ENCODE measurements around the gene NCAPD2. TPM values are rescaled to one million over a fixed set of nuclear protein-coding genes. Genes with fewer than 3 reads are reported as not detected.
A peak's percentile ranks its signal among the peaks of the same experiment; 100 is the strongest.

The NCAPD2 gene
- total RNA-seq, 2 experiments from 2014 or later, result 153 to 156 TPM

GRCh38 chr12:6508087-6508486 lies 14.2 kb downstream of the NCAPD2 start:
- H3K27ac Mint-ChIP-seq, result peak overlapping the region; percentile 18
- peaks cover 17% of the 10 kb centered on the region for H3K4me1 Mint-ChIP-seq
- H3K4me3 Mint-ChIP-seq, result no peak overlapping the region
- no peak for DNase-seq
- ChIA-PET CTCF (interaction anchor here (0.6 to 1.4 kb wide), 2 partner anchors 20 to 30 kb away, joined by 3 to 5 read pairs; no protein-coding TSS in a partner anchor), POLR2A (no interaction called here)
- no peaks in the 10 kb centered on the region for H3K9me3 Mint-ChIP-seq
- H3K27me3 Mint-ChIP-seq, result no peaks in the 10 kb centered on the region
- peaks cover 58% of the 10 kb centered on the region for H3K36me3 Mint-ChIP-seq (ENCODE audit: low read depth)

GRCh38 chr12:6520186-6520585 lies 26.3 kb downstream of the NCAPD2 start:
- Mint-ChIP-seq H3K4me1 (no peaks in the 10 kb centered on the region), H3K36me3 (ENCODE audit: low read depth) (peaks cover 73% of the 10 kb centered on the region), H3K27ac (no peak overlapping the region), H3K4me3 (no peak overlapping the region), H3K27me3 (no peaks in the 10 kb centered on the region), H3K9me3 (no peaks in the 10 kb centered on the region)
- ChIA-PET CTCF (no interaction called here), POLR2A (interaction anchor here (1.1 kb wide), 1 partner anchor 27 kb away, joined by 3 read pairs; the partner anchor contains the start of gene MRPL51)
- DNase-seq, result no peak

GRCh38 chr12:6522193-6522592 lies 28.3 kb downstream of the NCAPD2 start:
- CTCF ChIA-PET, result no interaction called here
- H3K36me3 Mint-ChIP-seq (ENCODE audit: low read depth), result peaks cover 78% of the 10 kb centered on the region
- H3K9me3 Mint-ChIP-seq, result no peaks in the 10 kb centered on the region
- POLR2A ChIA-PET, result interaction anchor here (1.0 kb wide), 1 partner anchor 13 kb away, joined by 3 read pairs; no protein-coding TSS in a partner anchor
- no peak overlapping the region for H3K4me3 Mint-ChIP-seq
- no peak overlapping the region for H3K27ac Mint-ChIP-seq
- DNase-seq, result no peak
- no peaks in the 10 kb centered on the region for H3K4me1 Mint-ChIP-seq
- H3K27me3 Mint-ChIP-seq, result no peaks in the 10 kb centered on the region

GRCh38 chr12:6523708-6524107 lies 29.8 kb downstream of the NCAPD2 start:
- CTCF ChIA-PET, result interaction anchor here (0.9 to 1.2 kb wide), 2 partner anchors 14 to 34 kb away, joined by 4 to 6 read pairs; no protein-coding TSS in a partner anchor
- H3K36me3 Mint-ChIP-seq (ENCODE audit: low read depth), result peaks cover 83% of the 10 kb centered on the region
- no peak for DNase-seq
- H3K27me3 Mint-ChIP-seq, result no peaks in the 10 kb centered on the region
- no peaks in the 10 kb centered on the region for H3K9me3 Mint-ChIP-seq
- POLR2A ChIA-PET, result interaction anchor here (1.5 kb wide), 1 partner anchor 9 kb away, joined by 7 read pairs; no protein-coding TSS in a partner anchor
- no peak overlapping the region for H3K4me3 Mint-ChIP-seq
- no peaks in the 10 kb centered on the region for H3K4me1 Mint-ChIP-seq
- H3K27ac Mint-ChIP-seq, result no peak overlapping the region

GRCh38 chr12:6524648-6525047 lies 30.7 kb downstream of the NCAPD2 start:
- POLR2A ChIA-PET, result interaction anchor here (1.5 kb wide), 1 partner anchor 8 kb away, joined by 7 read pairs; no protein-coding TSS in a partner anchor
- no peak overlapping the region for H3K27ac Mint-ChIP-seq
- H3K36me3 Mint-ChIP-seq (ENCODE audit: low read depth), result peaks cover 87% of the 10 kb centered on the region

GRCh38 chr12:6526201-6526600 lies 32.3 kb downstream of the NCAPD2 start:
- H3K36me3 Mint-ChIP-seq (ENCODE audit: low read depth), result peaks cover 91% of the 10 kb centered on the region
- ChIA-PET CTCF (no interaction called here), POLR2A (interaction anchor here (0.9 to 2.5 kb wide), 3 partner anchors 9 to 13 kb away, joined by 3 to 7 read pairs (median 3); no protein-coding TSS in a partner anchor)
- H3K4me3 Mint-ChIP-seq, result no peak overlapping the region
- no peak for DNase-seq
- peaks cover 4% of the 10 kb centered on the region for H3K4me1 Mint-ChIP-seq
- no peaks in the 10 kb centered on the region for H3K9me3 Mint-ChIP-seq
- no peaks in the 10 kb centered on the region for H3K27me3 Mint-ChIP-seq
- H3K27ac Mint-ChIP-seq, result no peak overlapping the region

More at GRCh38 chr12:6524648-6525047, 30.7 kb downstream of the NCAPD2 start:
- CTCF ChIA-PET, result interaction anchor here (0.6 kb wide), 1 partner anchor 457 kb away, joined by 3 read pairs; no protein-coding TSS in a partner anchor
- no peaks in the 10 kb centered on the region for H3K9me3 Mint-ChIP-seq
- H3K4me3 Mint-ChIP-seq, result no peak overlapping the region
- H3K27me3 Mint-ChIP-seq, result no peaks in the 10 kb centered on the region
- H3K4me1 Mint-ChIP-seq, result no peaks in the 10 kb centered on the region
- no peak for DNase-seq

GRCh38 chr12:6526766-6527525 lies 33.0 kb downstream of the NCAPD2 start:
- Mint-ChIP-seq H3K4me3 (no peak overlapping the region), H3K36me3 (ENCODE audit: low read depth) (peaks cover 88% of the 10 kb centered on the region), H3K27me3 (no peaks in the 10 kb centered on the region), H3K9me3 (no peaks in the 10 kb centered on the region), H3K27ac (no peak overlapping the region), H3K4me1 (peaks cover 8% of the 10 kb centered on the region)
- POLR2A ChIA-PET, result interaction anchor here (0.9 to 2.5 kb wide), 3 partner anchors 9 to 13 kb away, joined by 3 to 7 read pairs (median 3); no protein-coding TSS in a partner anchor
- DNase-seq, result no peak
- CTCF ChIA-PET, result interaction anchor here (1.0 kb wide), 1 partner anchor 11 kb away, joined by 3 read pairs; no protein-coding TSS in a partner anchor

GRCh38 chr12:6527711-6528110 lies 33.8 kb downstream of the NCAPD2 start:
- Mint-ChIP-seq H3K9me3 (no peaks in the 10 kb centered on the region), H3K4me3 (no peak overlapping the region), H3K36me3 (ENCODE audit: low read depth) (peaks cover 93% of the 10 kb centered on the region), H3K4me1 (peaks cover 16% of the 10 kb centered on the region), H3K27ac (no peak overlapping the region), H3K27me3 (no peaks in the 10 kb centered on the region)
- POLR2A ChIA-PET, result no interaction called here
- no peak for DNase-seq
- CTCF ChIA-PET, result interaction anchor here (1.0 kb wide), 1 partner anchor 10 kb away, joined by 3 read pairs; no protein-coding TSS in a partner anchor

- Mint-ChIP-seq H3K4me1 (peaks cover 21% of the 10 kb centered on the region), H3K36me3 (ENCODE audit: low read depth) (peaks cover 89% of the 10 kb centered on the region), H3K9me3 (no peaks in the 10 kb centered on the region), H3K27me3 (no peaks in the 10 kb centered on the region), H3K4me3 (no peak overlapping the region), H3K27ac (peak overlapping the region; percentile 41)
- POLR2A ChIA-PET, result interaction anchor here (0.7 to 1.2 kb wide), 2 partner anchors 10 to 34 kb away, joined by 3 read pairs; no protein-coding TSS in a partner anchor
- CTCF ChIA-PET, result interaction anchor here (0.8 kb wide), 1 partner anchor 33 kb away, joined by 3 read pairs; no protein-coding TSS in a partner anchor
- no peak for DNase-seq
These were observed 34.8 kb downstream of the NCAPD2 start for GRCh38 chr12:6528539-6529235.

- Mint-ChIP-seq H3K27ac (peak overlapping the region; percentile 4), H3K9me3 (no peaks in the 10 kb centered on the region), H3K36me3 (ENCODE audit: low read depth) (peaks cover 89% of the 10 kb centered on the region), H3K4me3 (no peak overlapping the region), H3K4me1 (peaks cover 24% of the 10 kb centered on the region), H3K27me3 (no peaks in the 10 kb centered on the region)
- ChIA-PET CTCF (interaction anchor here (0.7 to 0.8 kb wide), 2 partner anchors 10 to 34 kb away, joined by 3 to 5 read pairs; no protein-coding TSS in a partner anchor), POLR2A (interaction anchor here (0.7 to 1.2 kb wide), 2 partner anchors 10 to 34 kb away, joined by 3 read pairs; no protein-coding TSS in a partner anchor)
- no peak for DNase-seq
These were observed 35.4 kb downstream of the NCAPD2 start for GRCh38 chr12:6529291-6529737.

- POLR2A ChIA-PET, result interaction anchor here (2.0 to 2.2 kb wide), 2 partner anchors 31 to 38 kb away, joined by 9 to 24 read pairs; partner anchors contain the start of gene MRPL51
- H3K36me3 Mint-ChIP-seq (ENCODE audit: low read depth), result peaks cover 90% of the 10 kb centered on the region
- DNase-seq, result no peak
- peaks cover 24% of the 10 kb centered on the region for H3K4me1 Mint-ChIP-seq
- H3K27ac Mint-ChIP-seq, result peak overlapping the region; percentile 13
- no peaks in the 10 kb centered on the region for H3K9me3 Mint-ChIP-seq
- CTCF ChIA-PET, result interaction anchor here (1.5 to 2.7 kb wide), 2 partner anchors 16 to 23 kb away, joined by 3 to 8 read pairs; no protein-coding TSS in a partner anchor
- no peaks in the 10 kb centered on the region for H3K27me3 Mint-ChIP-seq
- no peak overlapping the region for H3K4me3 Mint-ChIP-seq
These were observed 36.8 kb downstream of the NCAPD2 start for GRCh38 chr12:6530576-6531260.

Data from activated CD4-positive, alpha-beta memory T cell treated with anti-CD3 and anti-CD28 coated beads, Interleukin-2, amount 10 ng/mL, durations not matched to agents 7 days and 5 days (primary cell).